Smooth muscle cell (in vitro differentiated cells): Measurements from ENCODE around the gene MAPK8. TPM values are rescaled to one million over a fixed set of nuclear protein-coding genes. Genes with fewer than 3 reads are reported as not detected.
A peak's percentile ranks its signal among the peaks of the same experiment; 100 is the strongest.

ENCODE experiments used
- DNase-seq: peaks from one replicate; lab custom pipeline; 2025; ENCODE audit not compliant: unreplicated experiment; lab: John Stamatoyannopoulos, UW
- H2AFZ ChIP-seq: fragments of 200-600 bp; sonication (generic); 2 replicates; pipeline ENCODE4 v1.6.0; 2016; ENCODE audit warnings: antibody characterized with exemption, low read depth, mild to moderate bottlenecking
- H3F3A ChIP-seq: fragments of 200-600 bp; sonication (generic); 2 replicates; pipeline ENCODE4 v1.6.0; 2017; ENCODE audit warnings: antibody characterized with exemption, low read depth
- H3K27ac ChIP-seq: fragments of 200-600 bp; sonication (generic); 2 replicates; pipeline ENCODE4 v1.5.1; 2016; ENCODE audit warnings: low read depth, mild to moderate bottlenecking
- H3K27me3 ChIP-seq: fragments of 200-600 bp; sonication (generic); 2 replicates; pipeline ENCODE4 v1.6.1; 2016; ENCODE audit warnings: low read depth, mild to moderate bottlenecking
- H3K36me3 ChIP-seq: fragments of 200-600 bp; sonication (generic); 2 replicates; pipeline ENCODE4 v1.5.1; 2016; ENCODE audit warnings: low read depth
- H3K4me1 ChIP-seq: fragments of 200-600 bp; sonication (generic); 2 replicates; pipeline ENCODE4 v1.5.1; 2016; ENCODE audit warnings: low read depth
- H3K4me2 ChIP-seq: fragments of 200-600 bp; sonication (generic); 2 replicates; pipeline ENCODE4 v1.6.0; 2016; ENCODE audit warnings: mild to moderate bottlenecking
- H3K4me3 ChIP-seq: fragments of 200-600 bp; sonication (generic); 2 replicates; pipeline ENCODE4 v1.5.1; 2016; ENCODE audit warnings: mild to moderate bottlenecking
- H3K79me2 ChIP-seq: fragments of 200-600 bp; sonication (generic); 2 replicates; pipeline ENCODE4 v1.6.0; 2016; ENCODE audit warnings: low read depth, mild to moderate bottlenecking
- H3K9ac ChIP-seq: fragments of 200-600 bp; sonication (generic); 2 replicates; pipeline ENCODE4 v1.6.0; 2016; ENCODE audit warnings: low read depth
- H3K9me3 ChIP-seq: fragments of 200-600 bp; sonication (generic); replicated peaks from 2 replicates; pipeline ENCODE4 v1.5.1; 2016; ENCODE audit warnings: low read depth
- H4K20me1 ChIP-seq: fragments of 200-600 bp; sonication (generic); 2 replicates; pipeline ENCODE4 v1.6.0; 2016; ENCODE audit warnings: low read depth
- CTCF ChIP-seq: fragments of 200-600 bp; sonication (generic); IDR thresholded peaks from 2 replicates; pipeline ENCODE4 v1.5.1; 2017; ENCODE audit warnings: borderline replicate concordance, mild to moderate bottlenecking, antibody characterized with exemption; ENCODE audit not compliant: insufficient read depth, poor library complexity, severe bottlenecking
- WGBS: methylation state at CpG from one replicate; pipeline ENCODE4 v1.1.7; 2016; ENCODE audit warnings: low lambda C conversion rate; 5-methylcytosine and 5-hydroxymethylcytosine counted together
- polyA plus RNA-seq: library from polyadenylated mRNA; unstranded; fragments of >200 nt; fragmentation: Nextera tagmentation; extraction: Ambion mirVana; gene quantifications from 2 replicates; pipeline ENCODE4 v1.2.1, GENCODE V29; 2016
- total RNA-seq: library from RNA; depleted of rRNA; stranded (reverse); fragments of >200 nt; gene quantifications from 2 replicates; pipeline ENCODE4 v1.2.3, GENCODE V29; 2014

The MAPK8 gene
- total and polyA plus RNA-seq, 2 experiments from 2014 or later: 13.1 to 45.5 TPM

GRCh38 chr10:48300556-48300955 is 5.9 kb upstream of the MAPK8 start:
- WGBS: 57% methylated on average over 2 of the region's 2 CpGs

GRCh38 chr10:48302515-48303476 is 3.7 kb upstream of the MAPK8 start:
- no peak overlapping the region for H3K9ac ChIP-seq
- 84% methylated on average over 8 of the region's 8 CpGs for WGBS

More at GRCh38 chr10:48300556-48300955, 5.9 kb upstream of the MAPK8 start:
- Histone ChIP-seq H3K4me3 (no peak overlapping the region), H4K20me1 (no peaks in the 10 kb centered on the region), H3K27me3 (peaks cover 14% of the 10 kb centered on the region), H3K27ac (no peak overlapping the region), H3K9me3 (no peaks in the 10 kb centered on the region), H3F3A (peaks cover 2% of the 10 kb centered on the region), H3K9ac (no peak overlapping the region), H3K4me2 (no peak overlapping the region), H3K79me2 (no peaks in the 10 kb centered on the region), H3K4me1 (no peaks in the 10 kb centered on the region), H3K36me3 (no peaks in the 10 kb centered on the region), H2AFZ (no peak overlapping the region)
- no peak for TF ChIP-seq CTCF
- DNase-seq: no peak

GRCh38 chr10:48305905-48306264 is 592 bp upstream of the MAPK8 start:
- H3K9ac ChIP-seq: no peak overlapping the region
- DNase-seq: no peak
- TF ChIP-seq CTCF: no peak
- peak overlapping the region; percentile 97 for H3K4me3 ChIP-seq
- H3K4me2 ChIP-seq: peak overlapping the region; percentile 65
- H3K9me3 ChIP-seq: no peaks in the 10 kb centered on the region
- no peak overlapping the region for H2AFZ ChIP-seq
- H3K36me3 ChIP-seq: no peaks in the 10 kb centered on the region
- H3K4me1 ChIP-seq: peaks cover 19% of the 10 kb centered on the region
- peaks cover 39% of the 10 kb centered on the region for H3K79me2 ChIP-seq
- 67% methylated on average over 9 of the region's 9 CpGs for WGBS
- H3F3A ChIP-seq: peaks cover 8% of the 10 kb centered on the region
- H3K27me3 ChIP-seq: no peaks in the 10 kb centered on the region
- no peak overlapping the region for H3K27ac ChIP-seq
- peaks cover 39% of the 10 kb centered on the region for H4K20me1 ChIP-seq

More at GRCh38 chr10:48302515-48303476, 3.7 kb upstream of the MAPK8 start:
- H3K4me1 ChIP-seq: peaks cover 4% of the 10 kb centered on the region
- H3K27me3 ChIP-seq: peaks cover 14% of the 10 kb centered on the region
- H3K36me3 ChIP-seq: no peaks in the 10 kb centered on the region
- H3F3A ChIP-seq: peaks cover 8% of the 10 kb centered on the region
- DNase-seq: no peak
- no peak overlapping the region for H2AFZ ChIP-seq
- peaks cover 8% of the 10 kb centered on the region for H3K79me2 ChIP-seq
- peaks cover 9% of the 10 kb centered on the region for H4K20me1 ChIP-seq
- no peak overlapping the region for H3K4me2 ChIP-seq
- H3K4me3 ChIP-seq: no peak overlapping the region
- H3K27ac ChIP-seq: no peak overlapping the region
- H3K9me3 ChIP-seq: no peaks in the 10 kb centered on the region
- TF ChIP-seq CTCF: no peak
